HL-60/S4 treated with retinoic acid at 250 ng/mL for 4 days and 3 days (cell line): ENCODE measurements around the gene ALG12.

ENCODE experiments used
- in situ Hi-C: fragments of 300-500 bp; cut with MboI; formaldehyde crosslinking; loops from 2 replicates; pipeline ENCODE4 v1.7.0; 2022; ENCODE audit warnings: low sequenced_read_pairs

Gene ALG12

GRCh38 chr22:49917974-49918910 lies at the start of gene ALG12, which contains the start of gene CRELD2:
ALG12 (minus strand) TSS chr22:49918438; CDS start chr22:49913765, 4,673 bp downstream.
CRELD2 (plus strand) TSS chr22:49918634; CDS start chr22:49918770, 136 bp downstream.
- in situ Hi-C loops, result no loop called here

- in situ Hi-C loops, result no loop called here
These were observed 49.5 kb upstream of the ALG12 start for GRCh38 chr22:49967706-49968208.

- in situ Hi-C loops, result no loop called here
These were observed 48.8 kb upstream of the ALG12 start for GRCh38 chr22:49966774-49967705.

GRCh38 chr22:49966041-49966773 lies 48.0 kb upstream of the ALG12 start:
- in situ Hi-C loops, result no loop called here

GRCh38 chr22:49965091-49966040 lies 47.1 kb upstream of the ALG12 start:
- in situ Hi-C loops, result no loop called here

GRCh38 chr22:49964136-49965090 lies 46.2 kb upstream of the ALG12 start:
- in situ Hi-C loops, result no loop called here

GRCh38 chr22:49963647-49964026 lies 45.4 kb upstream of the ALG12 start:
- in situ Hi-C loops, result no loop called here

- in situ Hi-C loops, result no loop called here
These were observed 44.8 kb upstream of the ALG12 start for GRCh38 chr22:49962751-49963646.

- in situ Hi-C loops, result no loop called here
These were observed 43.9 kb upstream of the ALG12 start for GRCh38 chr22:49962012-49962750.

- in situ Hi-C loops, result no loop called here
These were observed 43.4 kb upstream of the ALG12 start for GRCh38 chr22:49961601-49962011.

GRCh38 chr22:49961005-49961600 lies 42.9 kb upstream of the ALG12 start:
- in situ Hi-C loops, result no loop called here

GRCh38 chr22:49960159-49961004 lies 42.1 kb upstream of the ALG12 start, which contains the start of gene PIM3:
PIM3 (plus strand) TSS chr22:49960772; CDS start chr22:49960948, 176 bp downstream.
- in situ Hi-C loops, result no loop called here

GRCh38 chr22:49959782-49960158 lies 41.5 kb upstream of the ALG12 start:
- in situ Hi-C loops, result no loop called here

- in situ Hi-C loops, result no loop called here
These were observed 40.9 kb upstream of the ALG12 start for GRCh38 chr22:49958931-49959781.
